GM18505 (cell line): ENCODE data around the gene CRIM1.

Experiments
- ATAC-seq: cut with Tn5 transposase; IDR thresholded peaks from one replicate; pipeline ENCODE4 v1.9.1; 2021; ENCODE audit not compliant: unreplicated experiment
- POLR2A ChIP-seq: IDR thresholded peaks from 4 replicates; pipeline ENCODE4 v1.6.1; 2011; ENCODE audit warnings: borderline replicate concordance; ENCODE audit not compliant: insufficient read depth, insufficient read length; ENCODE audit errors: extremely low read depth

Gene CRIM1

DNA sequence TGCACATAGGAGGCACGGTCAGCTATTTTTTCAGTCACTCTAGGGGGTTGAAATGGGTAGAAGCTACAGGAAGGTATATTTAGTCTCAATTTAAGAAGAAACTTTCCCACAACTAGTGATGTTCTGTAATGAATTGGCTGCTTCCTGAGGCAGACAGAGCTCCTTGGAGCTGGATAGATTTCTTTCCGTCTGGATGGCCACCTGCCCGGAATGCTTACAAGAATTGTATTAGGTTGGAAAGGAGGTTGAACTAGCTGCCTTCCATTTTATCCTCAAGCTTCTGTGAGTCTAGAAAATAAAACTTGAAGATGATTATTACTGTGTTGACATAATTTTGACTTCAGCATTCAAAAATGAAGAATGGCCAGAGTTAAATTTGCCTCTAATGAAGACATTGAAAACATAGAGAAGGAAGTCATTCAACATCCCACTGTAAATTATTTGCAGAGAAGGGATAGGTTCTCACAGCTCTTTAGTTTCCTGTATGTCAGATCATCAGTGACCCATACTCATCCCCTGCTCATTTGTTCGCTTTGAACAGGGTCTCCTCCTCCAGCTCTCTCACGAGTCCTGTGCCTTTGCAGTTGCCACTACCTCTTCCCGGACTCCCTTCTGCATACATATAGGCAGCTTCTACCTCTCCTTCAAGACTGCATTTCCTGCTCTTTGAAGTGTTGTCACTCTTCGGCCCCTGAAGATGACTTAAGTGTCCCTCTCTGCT, 88.8 kb downstream of the CRIM1 start:
- ATAC-seq: no peak
- no peak for TF ChIP-seq POLR2A

GRCh38 chr2:36445185-36445866, 89.7 kb downstream of the CRIM1 start:
- no peak for TF ChIP-seq POLR2A
- ATAC-seq: no peak

DNA sequence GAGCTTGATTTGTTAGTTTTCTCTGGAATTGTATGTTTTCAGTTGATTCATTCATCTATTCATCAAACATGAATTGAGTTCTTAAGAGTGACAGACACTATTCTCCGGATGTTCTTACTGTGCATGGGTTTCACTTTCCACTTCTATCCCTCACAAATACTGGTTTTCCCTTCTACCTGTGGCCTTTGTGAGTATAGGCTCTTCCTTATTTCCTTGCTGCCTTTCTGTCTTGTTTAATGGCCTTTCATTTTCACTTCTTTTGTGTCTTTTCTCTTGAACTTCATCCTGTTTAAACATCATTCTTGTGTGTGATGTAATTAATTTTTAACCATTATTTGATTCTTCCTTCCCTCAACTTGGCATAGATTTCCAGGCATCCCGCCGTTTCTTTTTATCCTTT, 90.7 kb downstream of the CRIM1 start:
- no peak for ATAC-seq
- TF ChIP-seq POLR2A: no peak

DNA sequence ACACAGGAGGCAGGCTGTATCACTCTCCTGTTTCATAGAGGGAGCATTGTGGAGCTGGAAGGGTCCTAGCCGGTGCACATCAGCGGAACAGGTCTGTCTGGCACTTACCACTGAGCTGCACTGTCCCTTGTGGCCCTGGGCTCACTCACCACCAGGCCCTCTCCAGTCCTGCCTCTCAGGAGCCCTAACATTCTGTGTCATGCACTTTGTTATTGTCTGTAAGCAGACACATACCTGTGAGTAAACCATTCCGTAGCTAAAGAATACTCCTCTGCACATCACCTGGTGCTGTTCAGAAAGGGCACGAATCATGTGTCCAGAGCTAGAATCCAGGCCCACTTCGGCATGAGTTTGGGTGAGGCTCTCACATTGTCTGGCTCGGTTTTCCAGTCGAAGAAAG, 93.6 kb downstream of the CRIM1 start:
- no peak for TF ChIP-seq POLR2A
- no peak for ATAC-seq

GRCh38 chr2:36449943-36450392, 94.4 kb downstream of the CRIM1 start:
- TF ChIP-seq POLR2A: no peak
- no peak for ATAC-seq

DNA sequence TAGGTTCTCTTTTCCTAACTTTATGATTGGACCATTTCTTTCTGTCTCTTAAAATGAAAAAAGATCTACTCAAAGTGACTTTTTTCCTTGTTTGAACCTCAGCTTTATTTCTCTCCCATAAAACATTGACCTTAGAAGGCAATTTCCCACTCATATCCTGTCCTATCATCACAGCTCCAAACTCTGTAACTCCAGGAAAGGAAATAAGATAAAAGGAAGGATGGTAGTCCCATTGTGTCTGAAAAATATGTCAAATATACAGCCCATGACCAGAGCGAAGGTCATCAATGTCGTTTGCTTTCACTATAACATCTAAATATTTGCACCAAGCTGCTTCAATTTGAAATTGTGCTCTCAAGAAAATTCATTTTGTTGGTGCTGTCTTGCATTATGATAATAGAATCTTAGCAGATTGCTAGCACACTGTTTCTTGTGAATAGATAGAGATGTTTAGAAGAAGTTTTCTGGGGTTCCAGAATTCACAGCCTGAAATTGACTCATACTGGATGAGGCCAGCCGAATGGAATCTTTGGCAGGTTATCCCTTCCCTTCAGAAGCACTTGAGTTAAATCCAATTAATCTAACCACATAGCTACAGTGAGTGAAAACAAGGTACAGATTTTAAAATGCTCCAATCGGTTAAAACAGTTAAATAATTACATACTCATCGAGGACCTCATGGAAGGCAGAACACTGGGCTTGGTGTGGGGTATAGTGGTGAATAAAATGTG, 95.1 kb downstream of the CRIM1 start:
- no peak for ATAC-seq
- no peak for TF ChIP-seq POLR2A

GRCh38 chr2:36451512-36451911, 95.9 kb downstream of the CRIM1 start:
- ATAC-seq: no peak
- no peak for TF ChIP-seq POLR2A

DNA sequence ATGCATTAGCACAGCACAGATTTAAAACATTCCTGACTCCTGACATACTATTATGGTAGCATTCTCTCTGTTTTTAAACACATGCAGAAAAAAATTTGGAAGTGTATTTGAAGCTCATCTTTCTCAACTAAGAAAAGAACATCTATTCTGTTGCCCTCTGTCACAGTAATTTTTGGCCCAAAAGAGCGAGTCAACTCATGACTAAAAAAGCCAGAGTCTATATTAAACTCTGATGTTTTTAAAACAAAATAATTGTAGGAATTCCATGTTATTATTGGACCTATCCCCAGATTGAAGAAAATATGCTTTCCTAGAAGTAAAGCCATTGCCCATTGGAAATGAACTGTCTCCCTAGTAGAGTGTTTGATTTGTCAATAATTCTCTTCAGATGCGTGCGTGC, 96.7 kb downstream of the CRIM1 start:
- no peak for ATAC-seq
- TF ChIP-seq POLR2A: no peak

DNA sequence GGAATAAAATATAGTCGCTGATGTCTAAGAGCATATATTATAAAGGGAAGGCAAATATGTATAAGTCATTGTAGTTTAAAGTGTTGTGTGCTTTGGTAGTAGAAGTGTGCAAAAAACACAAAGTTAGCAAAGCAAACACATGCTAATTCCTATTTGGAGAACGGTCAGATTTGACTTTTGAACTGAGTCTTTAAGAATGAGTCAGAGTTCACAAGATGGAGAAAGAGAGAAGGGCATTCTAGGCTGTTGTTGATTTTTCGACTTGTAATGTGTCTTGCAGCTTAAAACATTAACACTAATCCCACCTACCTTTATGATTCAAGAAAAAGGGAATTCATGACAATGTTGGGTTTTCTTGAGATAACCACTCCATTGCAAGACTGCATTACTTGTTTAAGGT, 98.1 kb downstream of the CRIM1 start:
- ATAC-seq: no peak
- no peak for TF ChIP-seq POLR2A

DNA sequence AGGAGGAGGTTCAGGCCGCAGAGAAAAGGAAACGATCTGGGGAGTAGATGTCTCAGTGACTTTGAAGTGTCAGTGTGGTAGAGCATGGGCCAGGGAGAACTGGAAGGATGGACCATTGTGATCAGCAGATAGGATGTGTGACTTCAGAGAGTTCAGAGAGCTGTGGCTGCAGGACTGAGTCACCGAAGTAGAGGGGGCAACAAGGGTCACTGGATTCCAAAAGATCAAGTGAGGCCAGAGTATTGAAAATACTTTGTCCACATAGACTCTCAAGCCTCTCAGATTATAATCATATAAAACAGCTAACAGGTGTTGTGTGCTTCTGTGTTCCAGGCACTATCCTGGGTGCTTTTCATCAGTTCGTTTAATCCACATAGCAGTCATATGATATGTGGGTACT, 99.4 kb downstream of the CRIM1 start:
- no peak for ATAC-seq
- no peak for TF ChIP-seq POLR2A

DNA sequence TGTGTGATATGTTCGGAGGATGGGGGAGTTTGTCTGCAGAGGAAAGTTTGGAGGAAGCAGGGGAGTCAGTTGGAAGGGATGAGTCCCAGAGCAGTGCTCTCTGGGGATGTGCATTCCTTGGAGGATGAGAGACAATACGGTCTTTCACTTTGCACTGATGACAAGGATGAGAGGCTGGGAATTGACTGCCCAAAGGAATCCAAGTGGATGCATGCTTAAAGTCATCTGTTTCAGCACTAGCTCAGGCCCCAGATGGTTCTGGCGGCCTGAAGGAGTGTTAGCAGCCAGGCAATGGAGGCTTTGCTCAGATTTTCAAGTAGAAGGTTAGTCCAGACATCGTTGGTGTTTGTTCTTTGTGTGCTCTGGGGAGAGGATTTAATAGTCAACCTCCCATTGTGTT, 100.2 kb downstream of the CRIM1 start:
- no peak for ATAC-seq
- TF ChIP-seq POLR2A: no peak

DNA sequence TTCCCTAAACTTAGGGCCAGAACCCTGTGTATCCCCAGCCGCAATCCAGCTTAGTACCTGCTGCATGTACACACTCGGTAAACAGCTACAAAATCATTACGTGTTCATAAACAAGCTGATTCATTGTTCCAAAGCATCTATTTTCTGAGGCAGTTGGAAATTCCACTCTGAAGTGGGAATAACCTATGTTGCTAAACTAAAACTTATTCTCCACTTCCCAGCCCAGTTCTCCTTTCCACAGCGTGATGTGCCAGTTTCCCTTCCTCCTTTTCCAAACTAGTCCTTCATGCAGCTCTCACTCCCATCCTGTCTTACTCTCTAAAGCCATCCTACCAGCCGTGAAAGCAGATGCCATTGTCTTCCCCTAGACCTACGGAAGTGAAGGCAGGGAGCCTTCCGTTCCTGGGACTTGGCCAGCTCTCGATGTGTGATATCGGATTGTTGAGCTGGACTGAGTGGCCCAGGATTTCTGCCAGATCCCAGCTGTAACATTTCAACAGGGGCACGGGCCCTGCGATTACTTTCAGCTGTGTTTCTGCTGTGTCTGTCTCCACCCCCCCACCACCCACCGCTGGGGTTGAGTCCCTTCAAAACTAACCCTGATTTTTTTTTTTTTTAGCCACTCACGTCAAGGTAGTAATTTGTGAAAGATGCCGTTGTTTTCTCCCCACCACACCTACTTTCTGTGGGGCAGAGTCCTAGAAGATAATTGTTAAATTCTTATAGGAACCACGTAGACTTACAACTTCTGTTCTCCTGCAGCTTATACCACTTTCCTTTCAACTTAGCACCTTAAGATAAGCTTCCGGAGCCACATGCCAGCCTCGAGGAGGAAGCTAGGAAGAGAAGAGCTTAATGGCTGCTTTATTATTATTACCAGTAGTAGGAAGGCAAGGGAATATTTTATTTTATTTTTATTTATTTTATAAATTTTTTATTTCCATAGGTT, 100.9 kb downstream of the CRIM1 start:
- no peak for TF ChIP-seq POLR2A
- ATAC-seq: no peak

GRCh38 chr2:36458106-36458505, 102.5 kb downstream of the CRIM1 start:
- no peak for ATAC-seq
- TF ChIP-seq POLR2A: no peak
